ENCODE measurements around the gene MORN1. TPM values are rescaled to one million over a fixed set of nuclear protein-coding genes. Genes with fewer than 3 reads are reported as not detected.
A peak's percentile ranks its signal among the peaks of the same experiment; 100 is the strongest.
"Not testable (repeated sequence)": the region's sequence is repeated elsewhere in the genome, so short reads cannot be mapped to it uniquely, and the experiment has no call there.

The MORN1 gene
- total RNA-seq, 1 donor from 2014 or later, result 5.0 TPM

DNA sequence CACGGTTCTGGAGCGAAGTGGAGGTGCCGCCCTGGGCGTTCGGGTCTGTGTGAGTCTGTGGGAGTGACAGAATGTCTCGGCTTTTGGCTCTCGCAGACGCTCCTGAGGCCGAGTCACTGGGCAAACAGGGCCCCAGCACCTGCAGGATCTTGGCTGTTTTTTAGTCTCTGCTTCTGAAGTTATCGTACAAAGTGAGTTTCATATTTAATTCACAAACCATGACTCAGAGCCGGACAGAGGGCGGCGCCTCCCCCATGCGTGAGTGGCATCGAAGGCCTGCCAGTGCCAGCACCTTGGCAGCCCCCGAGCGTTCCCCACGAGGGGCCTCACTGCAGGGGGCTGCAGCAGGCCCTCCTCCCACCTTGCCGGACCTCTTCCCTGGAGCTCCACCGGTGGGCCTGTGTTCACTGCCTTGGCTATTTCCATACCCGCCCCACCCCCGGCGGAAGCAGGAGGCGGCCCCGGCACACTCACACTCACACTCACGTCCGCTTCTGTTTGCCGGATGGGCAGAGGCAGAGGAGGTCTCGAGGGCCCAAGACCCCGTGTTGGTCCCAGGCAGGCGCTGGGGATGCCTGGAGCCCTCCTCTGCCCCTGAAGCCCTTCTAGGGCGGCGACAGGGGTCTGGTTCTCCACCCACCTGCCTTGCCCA is 56.3 kb downstream of the MORN1 start:
- DNase-seq (no peak), ATAC-seq (ENCODE audit: poor library complexity) (no peak)
- intact Hi-C loops (cut with DNase I), result no loop called here

DNA sequence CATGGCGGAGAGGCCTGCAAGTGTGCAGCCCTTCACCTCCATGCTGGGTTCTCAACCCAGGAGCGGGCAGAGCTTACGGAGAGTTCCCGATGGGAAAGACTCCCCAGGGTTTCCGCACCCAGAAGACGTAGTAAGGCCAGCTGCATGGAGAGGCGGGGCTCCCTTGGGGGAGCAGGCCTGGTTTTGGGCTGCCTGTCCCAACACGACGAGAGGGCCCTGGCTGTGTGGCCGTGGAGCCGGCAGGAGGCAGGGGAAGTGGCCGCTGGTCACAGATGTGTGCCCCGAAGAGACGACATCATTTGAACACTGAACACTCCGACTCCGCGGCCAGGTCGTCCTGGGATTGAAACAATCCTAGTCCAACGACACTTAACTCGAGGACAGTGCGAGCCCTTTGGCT is 57.0 kb downstream of the MORN1 start:
- intact Hi-C loops (cut with DNase I), result no loop called here
- DNase-seq, result no peak
- no peak for ATAC-seq (ENCODE audit: poor library complexity)

DNA sequence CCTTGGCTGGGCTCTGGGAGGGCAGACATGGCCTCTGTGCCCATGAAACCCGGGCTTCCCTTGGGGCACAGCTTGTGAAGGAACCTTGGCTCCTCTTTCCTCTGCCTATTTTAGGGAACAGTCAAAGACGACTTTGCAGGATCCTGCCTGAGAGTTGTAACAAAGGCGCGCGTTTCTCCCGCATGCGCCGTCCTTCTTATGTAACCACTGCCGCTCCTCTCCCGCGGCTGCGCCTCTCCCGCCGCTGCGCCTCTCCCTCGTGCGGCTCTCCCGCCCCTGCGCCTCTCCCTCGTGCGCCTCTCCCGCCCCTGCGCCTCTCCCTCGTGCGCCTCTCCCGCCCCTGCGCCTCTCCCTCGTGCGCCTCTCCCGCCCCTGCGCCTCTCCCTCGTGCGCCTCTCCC is 59.8 kb downstream of the MORN1 start:
- intact Hi-C loops (cut with DNase I); ATAC-seq (ENCODE audit: poor library complexity); DNase-seq: not testable (repeated sequence)

DNA sequence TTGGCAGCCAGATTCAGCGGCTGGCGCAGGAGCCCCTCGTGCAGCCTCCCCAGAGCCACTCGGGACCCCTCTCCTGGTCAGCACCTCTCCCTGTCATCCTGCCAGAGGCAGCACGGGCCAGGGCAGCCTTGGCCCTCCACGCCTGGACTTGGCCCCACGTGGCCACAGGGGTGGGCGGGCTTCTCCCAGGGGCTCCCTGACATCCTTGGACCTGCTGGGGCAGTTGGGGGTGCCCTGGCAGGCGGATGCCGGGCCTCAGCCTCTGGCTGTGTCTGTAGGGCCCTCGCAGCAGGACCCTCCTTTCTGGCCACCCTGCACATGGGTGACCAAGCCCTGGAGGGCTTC is 60.2 kb downstream of the MORN1 start:
- DNase-seq (no peak), ATAC-seq (ENCODE audit: poor library complexity) (peak; percentile 16)
- intact Hi-C loops (cut with DNase I), result no loop called here

DNA sequence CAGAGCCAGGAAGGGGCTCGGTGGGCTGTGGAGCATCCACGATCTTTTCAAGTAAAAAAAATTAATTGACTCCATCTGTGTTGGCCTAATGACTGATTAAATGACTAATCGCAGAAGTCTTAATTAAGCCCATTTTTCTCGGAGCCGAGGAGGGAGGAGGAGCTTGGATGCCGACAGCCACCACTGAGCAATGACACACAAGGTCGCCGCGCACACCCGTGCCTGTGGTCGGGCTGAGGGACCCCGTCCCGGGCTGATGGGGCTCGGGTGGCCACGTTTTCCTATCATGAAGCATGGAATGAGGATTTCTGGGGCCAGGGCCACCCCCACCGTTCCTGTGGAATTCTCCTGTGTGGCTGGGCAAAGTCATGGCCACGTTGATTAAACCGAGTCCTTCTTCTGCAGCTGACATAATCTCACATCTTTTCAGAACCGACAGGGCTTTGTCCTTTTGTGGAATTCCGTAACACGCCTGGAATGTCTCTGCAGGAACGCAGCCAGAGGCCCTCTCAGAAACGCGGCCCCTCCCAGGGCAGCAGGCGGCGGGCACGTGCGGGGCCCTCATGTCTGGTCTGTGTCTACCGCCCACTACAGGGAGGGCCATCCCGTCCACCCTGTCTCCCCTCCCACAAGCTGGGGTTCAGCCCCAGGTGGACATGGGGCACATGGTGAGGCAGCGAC is 60.7 kb downstream of the MORN1 start:
- ATAC-seq (ENCODE audit: poor library complexity) (peak; percentile 75), DNase-seq (peak; percentile 75)
- intact Hi-C loops (cut with DNase I), result no loop called here

DNA sequence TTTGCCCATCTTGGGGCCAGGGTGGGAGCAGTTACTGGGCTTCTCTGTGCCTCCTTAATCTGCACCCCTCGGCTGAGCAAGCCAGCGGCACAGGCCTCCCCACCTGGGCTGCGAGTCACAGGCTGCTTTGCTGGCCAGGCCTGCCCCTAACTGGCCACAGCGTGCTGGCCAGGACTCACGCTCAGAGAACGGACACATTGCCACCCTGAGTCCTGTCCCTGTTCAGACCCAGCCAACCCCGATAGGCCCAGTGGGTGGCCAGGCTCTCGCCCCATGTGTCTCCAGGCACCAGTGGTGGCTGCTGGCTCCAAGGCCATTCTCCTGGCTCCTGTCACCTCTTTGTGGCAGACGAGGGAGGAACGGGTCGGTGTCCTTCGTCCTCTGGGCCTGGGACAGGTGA is 61.3 kb downstream of the MORN1 start:
- ATAC-seq (ENCODE audit: poor library complexity), result peak; percentile 17
- no peak for DNase-seq
- intact Hi-C loops (cut with DNase I), result no loop called here

DNA sequence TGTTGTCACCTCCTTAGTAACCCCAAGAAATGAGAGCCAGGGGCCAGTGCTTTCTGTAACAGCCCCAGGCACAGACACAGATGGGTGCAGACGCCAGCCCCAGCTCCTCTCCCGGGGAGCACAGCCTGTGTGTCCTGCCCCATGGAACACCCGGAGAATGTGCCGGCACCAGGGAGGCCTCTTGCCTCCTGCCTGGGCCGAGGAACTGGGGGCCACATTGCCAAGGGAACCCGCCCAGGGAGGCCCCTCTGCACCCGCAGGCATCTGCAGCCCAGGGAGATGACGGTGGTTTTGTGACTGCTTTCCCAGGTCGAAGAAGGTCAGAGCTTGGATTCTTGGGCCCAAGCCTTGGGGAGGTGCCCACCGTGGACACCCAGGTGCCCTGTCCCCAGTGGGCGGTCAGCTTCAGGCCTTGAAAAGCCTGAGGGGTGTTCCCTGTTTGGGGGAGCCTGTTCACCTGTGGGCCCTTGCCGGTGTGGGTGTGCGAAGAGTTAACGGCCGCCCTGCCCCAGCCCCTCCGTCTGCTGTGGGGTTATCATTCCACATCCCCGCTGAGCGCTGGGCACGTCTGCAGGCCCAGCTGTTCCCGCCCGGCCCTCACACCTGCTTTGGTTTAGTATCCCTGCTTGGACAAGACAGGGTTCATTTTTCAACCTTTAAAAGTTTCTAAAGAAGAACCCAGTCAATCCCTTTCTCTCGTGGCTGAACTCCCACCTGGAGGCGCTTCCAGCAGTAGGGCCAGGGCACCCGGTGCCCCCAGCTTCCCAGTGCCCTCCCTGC is 62.5 kb downstream of the MORN1 start:
- no peak for DNase-seq
- intact Hi-C loops (cut with DNase I), result no loop called here
- no peak for ATAC-seq (ENCODE audit: poor library complexity)

DNA sequence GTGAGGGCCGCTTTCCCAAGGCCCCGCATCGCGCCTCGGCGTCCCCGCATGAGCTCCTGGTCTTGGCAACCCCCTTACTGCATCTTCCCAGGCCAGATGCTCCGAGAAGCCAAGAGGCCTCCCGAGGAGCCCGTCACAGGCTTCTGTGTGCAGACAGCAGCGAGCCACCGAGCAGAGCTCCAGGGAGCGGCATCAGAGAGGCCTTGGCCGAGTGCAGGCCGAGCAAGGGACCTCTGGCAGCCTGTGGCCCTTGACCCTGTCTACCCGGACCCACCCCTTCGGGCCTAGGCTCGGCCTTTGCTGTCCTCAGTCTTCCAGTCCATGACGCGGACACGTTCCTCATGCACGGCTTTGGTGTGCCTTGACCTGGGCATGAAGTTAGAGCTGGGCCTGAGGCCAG is 63.5 kb downstream of the MORN1 start:
- ATAC-seq (ENCODE audit: poor library complexity) (no peak), DNase-seq (no peak)
- intact Hi-C loops (cut with DNase I), result no loop called here

DNA sequence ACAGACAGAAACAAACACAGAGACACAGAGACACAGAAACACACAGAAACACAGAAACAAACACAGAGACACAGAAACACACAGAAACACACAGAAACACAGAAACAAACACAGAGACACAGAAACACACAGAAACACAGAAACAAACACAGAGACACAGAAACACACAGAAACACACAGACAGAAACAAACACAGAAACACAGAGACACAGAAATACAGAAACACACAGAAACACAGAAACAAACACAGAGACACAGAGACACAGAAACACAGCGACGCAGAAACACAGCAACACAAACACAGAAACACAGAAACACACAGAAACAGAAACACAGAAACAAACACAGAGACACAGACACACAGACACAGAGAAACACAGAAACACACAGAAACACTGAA is 64.2 kb downstream of the MORN1 start:
- DNase-seq; intact Hi-C loops (cut with DNase I); ATAC-seq (ENCODE audit: poor library complexity): not testable (repeated sequence)

DNA sequence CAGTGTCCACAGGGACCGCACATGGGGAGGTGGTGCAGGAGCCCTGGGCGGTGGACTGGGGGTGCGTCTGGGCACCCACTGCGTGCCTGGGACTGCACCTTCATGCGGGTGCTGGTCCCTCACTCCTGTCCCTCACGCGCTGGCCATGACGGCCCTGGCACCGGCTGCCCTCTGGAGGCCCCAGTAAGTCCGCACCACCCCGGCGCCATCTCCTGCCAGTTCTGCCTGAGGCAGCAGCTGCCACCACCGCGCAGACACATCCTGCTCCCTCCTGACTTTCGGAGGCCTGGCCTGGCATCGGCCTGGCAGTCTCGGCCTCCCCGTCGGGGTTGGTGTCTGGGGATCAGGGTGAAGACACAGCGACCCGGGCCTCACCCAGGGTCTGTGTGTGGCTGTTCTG is 64.8 kb downstream of the MORN1 start:
- no peak for ATAC-seq (ENCODE audit: poor library complexity)
- intact Hi-C loops (cut with DNase I), result no loop called here
- no peak for DNase-seq

DNA sequence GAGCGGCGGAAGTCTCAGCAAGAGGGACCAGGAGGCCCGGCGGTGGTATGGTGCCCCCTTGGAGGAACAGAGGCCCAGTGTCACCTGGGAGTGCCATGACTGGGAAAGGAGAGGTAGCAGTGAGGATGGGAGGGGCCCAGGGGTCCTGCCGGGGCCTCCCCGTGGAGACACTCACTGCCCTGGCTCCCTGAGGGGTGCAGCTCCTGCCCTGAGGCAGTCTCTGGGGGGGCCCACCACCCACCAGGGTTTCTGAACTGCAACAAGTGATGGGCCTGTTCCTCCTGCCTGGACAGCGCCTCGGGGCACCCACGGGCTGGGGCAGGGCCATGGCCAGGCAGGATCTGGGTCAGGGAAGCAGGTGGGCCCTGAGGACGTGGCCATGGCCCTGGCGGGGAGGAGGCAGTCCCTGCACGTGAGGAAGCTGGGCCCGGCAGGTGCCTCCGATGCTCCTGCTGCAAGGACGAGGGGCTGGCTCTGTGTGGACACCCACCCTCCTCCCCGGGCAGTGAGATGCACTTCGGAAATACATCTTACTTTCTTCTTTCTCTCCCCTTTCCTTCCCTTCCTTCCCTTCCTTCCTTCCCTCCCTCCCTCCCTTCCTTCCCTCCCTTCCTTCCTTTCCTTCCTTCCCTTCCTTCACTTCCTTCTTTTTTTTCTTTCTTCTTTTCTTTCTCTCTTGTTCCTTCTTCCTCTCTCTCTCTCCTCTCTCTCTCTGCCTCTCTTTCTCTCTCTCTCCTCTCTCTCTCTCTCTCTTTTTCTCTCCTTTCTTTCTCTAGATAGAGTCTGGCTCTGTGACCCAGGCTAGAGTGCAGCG is 66.6 kb downstream of the MORN1 start:
- intact Hi-C loops (cut with DNase I), result no loop called here
- ATAC-seq (ENCODE audit: poor library complexity), result no peak

DNA sequence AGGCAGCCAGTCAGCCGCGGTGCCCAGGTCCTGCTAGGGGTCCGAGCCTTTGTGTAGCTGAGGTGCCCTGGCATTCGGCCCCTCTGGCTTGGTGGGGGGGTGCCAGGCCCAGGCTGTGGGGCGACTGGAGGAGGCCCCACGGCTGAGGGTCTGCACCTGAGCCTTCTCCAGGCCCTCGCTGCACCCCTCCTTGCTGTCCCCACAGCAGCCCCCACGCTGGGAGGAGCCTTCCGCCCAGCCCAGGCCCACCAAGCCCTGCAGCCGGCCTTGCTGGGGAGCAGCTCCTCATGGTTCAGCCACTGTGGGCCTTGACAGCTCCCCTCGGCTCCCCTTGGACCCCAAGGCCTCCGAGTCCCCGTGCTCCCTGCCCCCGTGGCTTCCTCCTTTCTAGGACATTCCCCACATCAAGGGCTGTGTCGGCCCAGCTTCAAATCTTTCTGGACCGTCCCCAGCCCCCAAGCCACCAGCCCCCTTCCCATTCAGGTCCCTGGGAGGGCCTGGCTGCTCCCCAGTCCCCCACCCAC is 67.8 kb downstream of the MORN1 start:
- intact Hi-C loops (cut with DNase I), result no loop called here
- DNase-seq (no peak), ATAC-seq (ENCODE audit: poor library complexity) (no peak)

More for the DNA sequence above, 66.6 kb downstream of the MORN1 start:
- DNase-seq, result no peak

DNA sequence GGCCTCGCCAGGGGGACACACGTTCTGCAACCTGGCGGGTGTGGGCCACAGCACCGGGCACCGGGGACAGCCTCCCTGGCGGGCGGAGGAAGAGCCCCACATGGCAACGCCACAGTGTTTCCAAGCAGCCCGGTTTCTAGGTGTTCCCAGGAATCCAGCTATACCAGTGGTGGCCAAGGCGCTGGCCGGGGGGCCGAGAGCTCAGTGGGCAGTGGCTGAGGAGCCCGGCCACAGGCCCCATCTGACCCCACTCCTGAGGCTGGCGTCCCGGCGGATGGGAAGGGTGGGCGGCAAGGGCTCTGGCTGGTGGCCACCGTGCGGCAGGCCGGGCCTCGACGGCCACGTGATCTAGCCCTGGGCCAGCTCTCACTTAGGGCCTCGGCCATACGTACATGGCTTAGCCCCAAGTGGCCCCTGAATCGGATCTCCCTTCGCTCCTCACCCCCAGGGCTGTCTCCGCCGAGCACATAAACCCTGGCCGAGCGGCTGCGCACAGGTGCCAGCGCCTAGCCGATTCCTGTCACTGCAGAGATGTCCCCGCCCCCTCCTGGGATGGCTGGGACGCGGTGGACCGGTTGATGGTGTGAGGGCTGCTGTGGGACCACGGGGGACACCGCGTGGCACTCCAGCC is 68.7 kb downstream of the MORN1 start:
- ATAC-seq (ENCODE audit: poor library complexity), result peak; percentile 21
- intact Hi-C loops (cut with DNase I), result no loop called here
- DNase-seq, result no peak

DNA sequence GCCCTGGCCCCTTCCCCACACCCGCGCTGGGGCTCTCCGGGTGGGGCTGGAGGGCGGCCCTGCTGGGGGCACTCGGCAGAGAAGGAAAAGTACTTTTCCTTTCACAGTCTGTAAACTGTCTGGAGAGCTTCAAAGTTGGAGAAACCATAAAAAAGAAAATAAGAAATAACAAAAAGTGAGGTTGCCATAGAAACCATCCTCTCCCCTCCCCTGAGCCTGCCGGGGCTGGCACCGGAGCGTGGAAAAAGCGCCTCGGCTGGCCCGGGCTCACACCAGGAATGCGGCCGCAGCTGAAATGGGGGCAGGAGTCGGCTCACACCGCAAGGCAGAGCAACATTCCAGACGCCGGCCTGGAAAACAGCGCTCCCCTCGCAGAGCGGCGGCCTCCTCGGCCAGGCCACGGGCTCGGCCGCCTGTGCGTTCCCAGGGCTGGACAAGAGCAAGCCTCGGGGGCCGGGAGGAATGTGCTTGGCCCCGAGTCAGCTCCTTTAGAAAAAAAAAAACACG is 69.2 kb downstream of the MORN1 start:
- intact Hi-C loops (cut with DNase I), result no loop called here
- ATAC-seq (ENCODE audit: poor library complexity), result peak; percentile 76
- DNase-seq, result peak; percentile 84

DNA sequence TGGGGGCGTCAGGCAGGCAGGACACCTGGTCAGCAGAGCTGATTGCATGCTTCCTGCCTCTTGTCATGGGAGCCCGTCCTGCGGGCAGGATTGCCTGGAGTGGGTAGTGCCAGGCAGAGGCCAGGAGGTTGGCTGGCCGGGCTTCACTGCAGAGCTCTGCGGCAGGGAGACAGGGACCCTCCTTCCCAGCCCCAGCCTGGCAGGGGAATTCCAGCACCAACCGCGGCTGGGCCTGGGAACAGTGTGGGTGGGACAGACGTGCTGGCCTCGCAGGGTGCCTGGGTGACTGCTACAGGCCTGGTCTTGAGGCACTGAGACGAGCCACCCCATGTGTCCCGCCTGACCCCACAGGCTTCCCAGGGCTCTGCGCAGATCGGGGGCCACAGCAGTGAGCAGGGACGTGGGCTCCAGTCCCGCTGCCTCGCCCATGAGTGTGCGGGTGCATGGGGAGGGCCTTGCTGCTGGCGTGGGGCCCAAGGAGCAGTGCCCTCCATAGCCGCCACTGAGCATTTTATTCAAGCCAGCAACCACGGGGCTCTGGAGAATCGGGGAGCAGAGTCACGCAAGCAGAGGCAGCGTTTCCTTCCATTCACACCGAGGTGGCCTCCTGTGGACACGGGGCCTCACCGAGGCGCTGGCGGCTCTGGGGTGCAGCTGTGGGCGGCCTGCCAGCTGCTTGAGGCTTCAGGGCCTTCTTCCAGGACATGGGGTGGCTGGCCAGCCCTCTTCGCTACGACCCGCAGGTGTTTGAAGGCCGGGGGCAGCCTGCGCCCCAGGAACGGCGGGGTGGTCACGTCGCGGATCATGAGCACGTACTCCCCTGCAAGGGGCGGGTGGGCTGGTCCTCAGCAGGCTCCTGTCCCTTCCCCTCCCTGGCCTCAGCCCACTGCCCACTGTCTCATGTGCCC is 70.3 kb downstream of the MORN1 start:
- DNase-seq (no peak), ATAC-seq (ENCODE audit: poor library complexity) (no peak)
- intact Hi-C loops (cut with DNase I), result no loop called here

DNA sequence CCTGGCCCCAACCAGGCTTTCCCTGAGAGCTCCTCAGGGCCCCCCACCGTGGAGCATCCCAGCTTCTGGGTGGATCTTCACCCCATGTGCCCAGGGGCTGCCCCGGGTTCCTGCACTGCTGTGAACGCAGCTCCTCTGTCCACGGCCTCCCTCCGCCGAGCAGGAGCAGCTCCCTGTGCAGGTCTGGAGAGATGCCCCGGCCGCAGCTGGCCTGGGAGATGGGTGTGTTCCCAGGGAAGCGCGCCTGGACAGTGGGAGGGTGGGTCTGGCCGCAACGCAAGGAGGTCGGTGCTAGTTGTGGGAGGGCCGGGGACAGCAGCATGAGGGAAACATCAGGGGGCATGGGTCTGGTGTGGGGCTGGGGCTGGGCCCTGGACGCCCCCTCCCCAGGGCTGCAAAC is 71.3 kb downstream of the MORN1 start:
- peak; percentile 68 for DNase-seq
- no peak for ATAC-seq (ENCODE audit: poor library complexity)
- intact Hi-C loops (cut with DNase I), result no loop called here

DNA sequence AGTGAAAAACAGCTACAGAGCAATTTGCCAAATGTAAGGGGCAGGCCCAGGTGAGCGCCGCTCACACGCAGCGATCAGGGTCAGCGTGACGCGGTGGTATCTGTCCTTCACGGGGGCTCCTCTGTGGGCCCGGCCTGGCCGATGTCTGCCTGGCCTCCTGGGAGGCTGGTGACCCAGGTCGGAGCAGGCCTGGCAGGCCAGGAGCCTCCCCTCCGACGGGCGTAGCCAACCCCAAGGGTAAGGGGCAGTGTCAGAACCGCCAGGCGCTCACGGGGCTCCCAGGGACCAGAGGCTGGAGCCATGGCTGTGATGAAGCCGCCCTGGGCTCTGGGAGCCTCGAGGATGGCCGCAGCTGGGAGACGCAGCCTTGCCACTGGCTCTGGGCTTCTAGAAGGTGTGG is 72.1 kb downstream of the MORN1 start:
- no peak for ATAC-seq (ENCODE audit: poor library complexity)
- intact Hi-C loops (cut with DNase I), result loop anchor here (5.0 kb wide), 1 partner anchor 87 kb away; no protein-coding TSS in a partner anchor
- no peak for DNase-seq

Measured in Right ventricle myocardium superior (tissue), 1 donor.